Esophagus muscularis mucosa (tissue), 3 donors: ENCODE data around the gene SDK2.

Experiments
- POLR2A ChIP-seq: fragments of 450-650 bp; IDR thresholded peaks from one replicate; pipeline ENCODE4 v1.6.1; 2017; ENCODE audit warnings: antibody characterized with exemption, moderate library complexity, mild to moderate bottlenecking, low read depth
- POLR2AphosphoS5 ChIP-seq, 2 donors: sonication (generic); formaldehyde crosslinking; IDR thresholded peaks; one replicate each; pipeline ENCODE4 v1.6.1; 2017; ENCODE audit warnings: antibody characterized with exemption in 2 of 2
- TF ChIP-seq, protein P1 (sequence below), 3 experiments: fragments of 200-600 bp in 2 of 3; fragments of 450-650 bp in 1 of 3; sonication (generic) in 2 of 3; IDR thresholded peaks; one replicate each; pipeline ENCODE4 v1.5.1; 2017 to 2019; ENCODE audit warnings: antibody characterized with exemption in 3 of 3, mild to moderate bottlenecking in 2 of 3, moderate library complexity in 1 of 3

DNA sequence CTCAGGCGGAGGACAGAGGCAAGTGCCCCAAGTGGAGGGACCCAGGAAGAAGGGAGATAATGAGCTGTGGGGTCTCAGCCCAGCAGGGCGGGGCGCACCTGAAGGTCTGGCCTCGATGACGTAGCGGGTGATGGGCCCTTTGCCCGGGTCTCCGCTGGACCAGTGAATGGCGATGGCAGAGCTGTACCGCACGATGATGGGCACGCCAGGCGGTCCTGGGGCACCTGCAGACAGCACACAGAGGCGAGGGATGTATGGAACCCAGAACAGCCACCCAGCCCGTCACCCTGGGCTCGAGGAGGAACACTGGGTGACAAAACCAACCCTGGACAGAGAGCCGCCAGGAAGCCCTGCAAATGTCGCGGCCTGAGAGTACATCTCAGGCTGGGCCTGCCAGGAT is 286.3 kb downstream of the SDK2 start:
- TF ChIP-seq, protein P1, sequence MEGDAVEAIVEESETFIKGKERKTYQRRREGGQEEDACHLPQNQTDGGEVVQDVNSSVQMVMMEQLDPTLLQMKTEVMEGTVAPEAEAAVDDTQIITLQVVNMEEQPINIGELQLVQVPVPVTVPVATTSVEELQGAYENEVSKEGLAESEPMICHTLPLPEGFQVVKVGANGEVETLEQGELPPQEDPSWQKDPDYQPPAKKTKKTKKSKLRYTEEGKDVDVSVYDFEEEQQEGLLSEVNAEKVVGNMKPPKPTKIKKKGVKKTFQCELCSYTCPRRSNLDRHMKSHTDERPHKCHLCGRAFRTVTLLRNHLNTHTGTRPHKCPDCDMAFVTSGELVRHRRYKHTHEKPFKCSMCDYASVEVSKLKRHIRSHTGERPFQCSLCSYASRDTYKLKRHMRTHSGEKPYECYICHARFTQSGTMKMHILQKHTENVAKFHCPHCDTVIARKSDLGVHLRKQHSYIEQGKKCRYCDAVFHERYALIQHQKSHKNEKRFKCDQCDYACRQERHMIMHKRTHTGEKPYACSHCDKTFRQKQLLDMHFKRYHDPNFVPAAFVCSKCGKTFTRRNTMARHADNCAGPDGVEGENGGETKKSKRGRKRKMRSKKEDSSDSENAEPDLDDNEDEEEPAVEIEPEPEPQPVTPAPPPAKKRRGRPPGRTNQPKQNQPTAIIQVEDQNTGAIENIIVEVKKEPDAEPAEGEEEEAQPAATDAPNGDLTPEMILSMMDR (IDR thresholded peaks at IDR 0.05): no peak
- TF ChIP-seq POLR2AphosphoS5 (IDR thresholded peaks at IDR 0.05) (no peak), POLR2A (no peak)
